Neural progenitor cell (in vitro differentiated cells): ENCODE results near the gene TMEM50B. TPM values are rescaled to one million over a fixed set of nuclear protein-coding genes. Genes with fewer than 3 reads are reported as not detected.
"Not testable (repeated sequence)": the region's sequence is repeated elsewhere in the genome, so short reads cannot be mapped to it uniquely, and the experiment has no call there.

Experiments used
- DNase-seq: peaks from one replicate; pipeline ENCODE4 v3.0.0-alpha.2; 2016; ENCODE audit warnings: low spot score
- H2AFZ ChIP-seq: fragments of 200-600 bp; sonication (generic); replicated peaks from 2 replicates; pipeline ENCODE4 v1.6.1; 2016; ENCODE audit warnings: antibody characterized with exemption
- H3F3A ChIP-seq: fragments of 200-600 bp; sonication (generic); 2 replicates; pipeline ENCODE4 v1.6.1; 2016; ENCODE audit warnings: antibody characterized with exemption, low read depth
- H3K27ac ChIP-seq: fragments of 200-600 bp; sonication (generic); 2 replicates; pipeline ENCODE4 v1.5.1; 2016; ENCODE audit warnings: mild to moderate bottlenecking
- H3K27me3 ChIP-seq: fragments of 200-600 bp; sonication (generic); 2 replicates; pipeline ENCODE4 v1.6.1; 2016; ENCODE audit warnings: mild to moderate bottlenecking, moderate library complexity
- H3K36me3 ChIP-seq: fragments of 200-600 bp; sonication (generic); 2 replicates; pipeline ENCODE4 v1.5.1; 2016
- H3K4me1 ChIP-seq: fragments of 200-600 bp; sonication (generic); 2 replicates; pipeline ENCODE4 v1.6.1; 2016; ENCODE audit warnings: mixed run types
- H3K4me2 ChIP-seq: fragments of 200-600 bp; sonication (generic); 2 replicates; pipeline ENCODE4 v1.6.1; 2016
- H3K4me3 ChIP-seq: fragments of 200-600 bp; sonication (generic); 2 replicates; pipeline ENCODE4 v1.5.1; 2016
- H3K79me2 ChIP-seq: fragments of 200-600 bp; sonication (generic); 2 replicates; pipeline ENCODE4 v1.6.1; 2016; ENCODE audit warnings: low read depth
- H3K9ac ChIP-seq: fragments of 200-600 bp; sonication (generic); 2 replicates; pipeline ENCODE4 v1.6.1; 2016
- H3K9me3 ChIP-seq: fragments of 200-600 bp; sonication (generic); 2 replicates; pipeline ENCODE4 v1.5.1; 2016; ENCODE audit warnings: low read depth
- H4K20me1 ChIP-seq: fragments of 200-600 bp; sonication (generic); 2 replicates; pipeline ENCODE4 v1.6.1; 2016; ENCODE audit warnings: low read depth
- H3K27ac Mint-ChIP-seq: 3 replicates; pipeline ENCODE4 v1.8.0; 2021; ENCODE audit warnings: mixed read lengths
- H3K27me3 Mint-ChIP-seq: 2 replicates; pipeline ENCODE4 v1.8.0; 2022; ENCODE audit warnings: low read depth, mild to moderate bottlenecking, inconsistent platforms, moderate library complexity, mixed read lengths; ENCODE audit not compliant: insufficient read depth
- H3K36me3 Mint-ChIP-seq: 3 replicates; pipeline ENCODE4 v1.8.0; 2021; ENCODE audit warnings: mixed read lengths
- H3K4me1 Mint-ChIP-seq: 3 replicates; pipeline ENCODE4 v1.8.0; 2021; ENCODE audit warnings: mixed read lengths
- H3K4me3 Mint-ChIP-seq: 3 replicates; pipeline ENCODE4 v1.8.0; 2021; ENCODE audit warnings: mild to moderate bottlenecking, moderate library complexity, mixed read lengths
- H3K9me3 Mint-ChIP-seq: 3 replicates; pipeline ENCODE4 v1.8.0; 2020; ENCODE audit warnings: mixed read lengths
- EZH2 ChIP-seq: fragments of 200-600 bp; sonication (generic); IDR thresholded peaks from 2 replicates; pipeline ENCODE4 v1.6.1; 2017; ENCODE audit warnings: antibody characterized with exemption, mild to moderate bottlenecking, moderate library complexity
- EZH2phosphoT487 ChIP-seq: fragments of 200-600 bp; sonication (generic); IDR thresholded peaks from 2 replicates; pipeline ENCODE4 v1.6.1; 2017; ENCODE audit warnings: antibody characterized with exemption
- total RNA-seq: library from RNA; depleted of rRNA; stranded (reverse); fragments of >200 nt; gene quantifications from 2 replicates; pipeline ENCODE4 v1.2.3, GENCODE V29; 2015; ENCODE audit warnings: low replicate concordance
- TF ChIP-seq, protein P1 (sequence below): fragments of 200-600 bp; sonication (generic); IDR thresholded peaks from 2 replicates; pipeline ENCODE4 v1.5.1; 2017; ENCODE audit warnings: antibody characterized with exemption, mild to moderate bottlenecking

Gene TMEM50B
- total RNA-seq, 1 donor from 2014 or later, result 31.5 TPM

GRCh38 chr21:33414926-33415325, 64.8 kb downstream of the TMEM50B start:
- Histone ChIP-seq H3K36me3 (no peaks in the 10 kb centered on the region), H3K9ac (no peak overlapping the region), H3K27me3 (no peaks in the 10 kb centered on the region), H4K20me1 (peaks cover 46% of the 10 kb centered on the region), H3K27ac (no peak overlapping the region), H3K4me2 (no peak overlapping the region), H3F3A (no peaks in the 10 kb centered on the region), H3K79me2 (peaks cover 55% of the 10 kb centered on the region), H3K4me1 (no peaks in the 10 kb centered on the region), H3K4me3 (no peak overlapping the region), H2AFZ (no peak overlapping the region), H3K9me3 (no peaks in the 10 kb centered on the region)
- H3K9me3 Mint-ChIP-seq, result no peaks in the 10 kb centered on the region
- no peak for DNase-seq
- H3K36me3 Mint-ChIP-seq, result peaks cover 24% of the 10 kb centered on the region
- H3K4me1 Mint-ChIP-seq, result peaks cover 9% of the 10 kb centered on the region
- peaks cover 2% of the 10 kb centered on the region for H3K27me3 Mint-ChIP-seq
- H3K4me3 Mint-ChIP-seq, result no peak overlapping the region
- no peak overlapping the region for H3K27ac Mint-ChIP-seq
- TF ChIP-seq, protein P1, sequence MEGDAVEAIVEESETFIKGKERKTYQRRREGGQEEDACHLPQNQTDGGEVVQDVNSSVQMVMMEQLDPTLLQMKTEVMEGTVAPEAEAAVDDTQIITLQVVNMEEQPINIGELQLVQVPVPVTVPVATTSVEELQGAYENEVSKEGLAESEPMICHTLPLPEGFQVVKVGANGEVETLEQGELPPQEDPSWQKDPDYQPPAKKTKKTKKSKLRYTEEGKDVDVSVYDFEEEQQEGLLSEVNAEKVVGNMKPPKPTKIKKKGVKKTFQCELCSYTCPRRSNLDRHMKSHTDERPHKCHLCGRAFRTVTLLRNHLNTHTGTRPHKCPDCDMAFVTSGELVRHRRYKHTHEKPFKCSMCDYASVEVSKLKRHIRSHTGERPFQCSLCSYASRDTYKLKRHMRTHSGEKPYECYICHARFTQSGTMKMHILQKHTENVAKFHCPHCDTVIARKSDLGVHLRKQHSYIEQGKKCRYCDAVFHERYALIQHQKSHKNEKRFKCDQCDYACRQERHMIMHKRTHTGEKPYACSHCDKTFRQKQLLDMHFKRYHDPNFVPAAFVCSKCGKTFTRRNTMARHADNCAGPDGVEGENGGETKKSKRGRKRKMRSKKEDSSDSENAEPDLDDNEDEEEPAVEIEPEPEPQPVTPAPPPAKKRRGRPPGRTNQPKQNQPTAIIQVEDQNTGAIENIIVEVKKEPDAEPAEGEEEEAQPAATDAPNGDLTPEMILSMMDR, result no peak
- TF ChIP-seq EZH2phosphoT487, result no peak

DNA sequence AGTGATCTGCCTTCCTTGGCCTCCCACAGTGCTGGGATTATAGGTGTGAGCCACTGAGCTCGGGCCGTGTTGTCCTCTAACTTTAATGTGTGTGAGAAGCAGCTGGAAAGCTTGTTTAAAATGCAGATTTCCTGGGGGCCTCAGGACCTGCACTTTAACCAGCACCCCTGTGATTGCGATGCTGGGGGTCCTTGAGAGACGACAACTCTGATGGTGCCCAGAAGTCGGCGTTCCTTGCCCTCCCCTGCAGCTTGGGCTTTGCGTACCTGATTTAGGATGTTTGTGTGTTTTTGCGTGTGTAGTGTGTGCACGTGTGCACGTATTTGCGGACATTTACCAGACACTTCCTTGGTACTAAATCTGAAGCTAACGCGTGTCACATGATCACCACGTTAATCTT, 65.7 kb downstream of the TMEM50B start:
- H2AFZ ChIP-seq, result no peak overlapping the region
- H3F3A ChIP-seq, result no peaks in the 10 kb centered on the region
- DNase-seq, result no peak
- Mint-ChIP-seq H3K27me3 (peaks cover 2% of the 10 kb centered on the region), H3K4me1 (peaks cover 9% of the 10 kb centered on the region), H3K27ac (no peak overlapping the region), H3K9me3 (no peaks in the 10 kb centered on the region), H3K4me3 (no peak overlapping the region), H3K36me3 (peaks cover 20% of the 10 kb centered on the region)
- H3K27ac ChIP-seq, result no peak overlapping the region
- H3K79me2 ChIP-seq, result peaks cover 64% of the 10 kb centered on the region
- no peaks in the 10 kb centered on the region for H3K36me3 ChIP-seq
- H3K9ac ChIP-seq, result no peak overlapping the region
- no peak overlapping the region for H3K4me3 ChIP-seq
- H3K9me3 ChIP-seq, result no peaks in the 10 kb centered on the region
- H3K4me2 ChIP-seq, result no peak overlapping the region
- H3K4me1 ChIP-seq, result no peaks in the 10 kb centered on the region
- H3K27me3 ChIP-seq, result no peaks in the 10 kb centered on the region
- TF ChIP-seq, protein P1, result no peak
- TF ChIP-seq EZH2phosphoT487 (no peak), EZH2 (no peak)
- H4K20me1 ChIP-seq, result peaks cover 47% of the 10 kb centered on the region

GRCh38 chr21:33412832-33413519, 66.8 kb downstream of the TMEM50B start:
- no peaks in the 10 kb centered on the region for H3K9me3 Mint-ChIP-seq
- Histone ChIP-seq H2AFZ (no peak overlapping the region), H3F3A (no peaks in the 10 kb centered on the region), H3K79me2 (peaks cover 74% of the 10 kb centered on the region), H3K4me2 (no peak overlapping the region), H4K20me1 (peaks cover 58% of the 10 kb centered on the region), H3K4me1 (no peaks in the 10 kb centered on the region), H3K9me3 (no peaks in the 10 kb centered on the region), H3K4me3 (no peak overlapping the region), H3K27me3 (no peaks in the 10 kb centered on the region), H3K9ac (no peak overlapping the region), H3K36me3 (no peaks in the 10 kb centered on the region), H3K27ac (no peak overlapping the region)
- H3K36me3 Mint-ChIP-seq, result peaks cover 20% of the 10 kb centered on the region
- H3K4me3 Mint-ChIP-seq, result no peak overlapping the region
- DNase-seq, result no peak
- H3K27ac Mint-ChIP-seq, result no peak overlapping the region
- TF ChIP-seq EZH2 (no peak), EZH2phosphoT487 (no peak)
- TF ChIP-seq, protein P1, result no peak
- H3K27me3 Mint-ChIP-seq, result peaks cover 2% of the 10 kb centered on the region
- peaks cover 9% of the 10 kb centered on the region for H3K4me1 Mint-ChIP-seq

GRCh38 chr21:33412439-33412831, 67.3 kb downstream of the TMEM50B start:
- H3K4me1 Mint-ChIP-seq, DNase-seq, H3K4me1 ChIP-seq, H3K9me3 ChIP-seq, H3K4me3 ChIP-seq, H3K27ac Mint-ChIP-seq, H3K27me3 ChIP-seq, H3K27ac ChIP-seq, H2AFZ ChIP-seq, H3K9me3 Mint-ChIP-seq, H3K4me2 ChIP-seq, H3K27me3 Mint-ChIP-seq, H3K36me3 ChIP-seq, H3K4me3 Mint-ChIP-seq, H3K9ac ChIP-seq, H3F3A ChIP-seq: not testable (repeated sequence)
- H3K36me3 Mint-ChIP-seq, result peaks cover 20% of the 10 kb centered on the region
- peaks cover 80% of the 10 kb centered on the region for H3K79me2 ChIP-seq
- peaks cover 59% of the 10 kb centered on the region for H4K20me1 ChIP-seq
